ENCODE data around the gene ABCA2.

GRCh38 chr9:136996361-136997292 lies 31.4 kb downstream of the ABCA2 start, which contains the start of gene CLIC3:
- TF ChIP-seq CTCF (IDR thresholded peaks at IDR 0.05): no peak
- no peak for TF ChIP-seq POLR2A (IDR thresholded peaks at IDR 0.05)
